ENCODE results near the gene UBTFL1.
"Not testable (repeated sequence)": the region's sequence is repeated elsewhere in the genome, so short reads cannot be mapped to it uniquely, and the experiment has no call there.

UBTFL1 gene, protein sequence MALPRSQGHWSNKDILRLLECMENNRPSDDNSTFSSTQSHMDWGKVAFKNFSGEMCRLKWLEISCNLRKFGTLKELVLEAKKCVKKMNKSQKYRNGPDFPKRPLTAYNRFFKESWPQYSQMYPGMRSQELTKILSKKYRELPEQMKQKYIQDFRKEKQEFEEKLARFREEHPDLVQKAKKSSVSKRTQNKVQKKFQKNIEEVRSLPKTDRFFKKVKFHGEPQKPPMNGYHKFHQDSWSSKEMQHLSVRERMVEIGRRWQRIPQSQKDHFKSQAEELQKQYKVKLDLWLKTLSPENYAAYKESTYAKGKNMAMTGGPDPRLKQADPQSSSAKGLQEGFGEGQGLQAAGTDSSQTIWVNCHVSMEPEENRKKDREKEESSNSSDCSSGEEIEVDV

DNA sequence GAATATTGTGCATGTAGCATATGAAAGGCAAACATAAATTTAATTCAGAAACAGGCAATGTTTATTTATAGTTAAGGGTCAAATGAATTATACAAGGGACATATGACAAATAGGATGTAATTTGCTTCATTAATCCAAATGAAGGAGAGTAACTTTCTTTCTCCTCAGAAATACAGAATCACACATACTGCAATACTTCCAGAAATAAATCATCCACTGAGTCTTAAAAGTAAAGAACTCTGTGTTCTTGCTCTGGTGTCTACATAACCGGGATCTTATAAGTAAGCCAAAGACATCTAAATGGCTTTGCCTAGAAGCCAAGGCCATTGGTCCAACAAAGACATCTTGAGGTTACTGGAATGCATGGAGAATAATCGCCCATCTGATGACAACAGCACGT, at the start of gene UBTFL1:
Gene UBTFL1 (plus strand): TSS at position 301 of the 400 bp plus-strand sequence. CDS start 0 bp downstream, at position 301.
- ATAC-seq, result not testable (repeated sequence)

DNA sequence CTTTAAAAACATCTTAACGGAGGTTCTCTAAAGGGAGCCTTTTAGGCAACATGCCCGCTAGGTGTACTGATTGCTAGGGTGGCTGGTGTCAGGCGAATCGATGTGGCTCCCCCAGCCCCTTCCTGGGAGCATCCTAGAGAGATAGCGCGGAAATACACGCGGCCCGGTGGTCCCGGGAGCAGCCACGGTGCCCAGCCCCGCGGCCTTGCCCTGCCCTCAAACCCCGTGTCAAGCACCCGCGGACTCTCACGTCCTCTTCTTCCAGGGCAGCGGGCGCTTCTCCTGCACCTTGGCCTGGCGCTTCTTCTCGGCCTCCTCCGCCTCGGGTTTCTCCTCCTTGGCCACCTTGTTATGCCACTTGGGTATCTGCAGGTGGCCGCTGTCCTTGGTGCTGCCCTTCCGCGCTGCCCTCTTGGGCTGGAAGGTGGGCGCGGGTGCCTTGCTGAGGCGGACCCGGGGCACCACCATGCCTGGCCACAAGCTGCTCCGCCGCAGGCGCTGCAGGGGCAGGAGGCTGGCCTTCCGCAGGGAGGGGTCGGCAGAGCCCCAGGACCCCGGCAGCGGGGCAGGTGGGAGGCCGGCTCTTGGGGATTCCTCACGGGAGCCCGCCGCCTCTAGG, 34.0 kb upstream of the UBTFL1 start:
- not testable (repeated sequence) for ATAC-seq

GRCh38 chr11:90052311-90052710, 33.4 kb upstream of the UBTFL1 start:
- not testable (repeated sequence) for ATAC-seq

- ATAC-seq, result not testable (repeated sequence)
These were observed 32.2 kb upstream of the UBTFL1 start for GRCh38 chr11:90053545-90053944.

DNA sequence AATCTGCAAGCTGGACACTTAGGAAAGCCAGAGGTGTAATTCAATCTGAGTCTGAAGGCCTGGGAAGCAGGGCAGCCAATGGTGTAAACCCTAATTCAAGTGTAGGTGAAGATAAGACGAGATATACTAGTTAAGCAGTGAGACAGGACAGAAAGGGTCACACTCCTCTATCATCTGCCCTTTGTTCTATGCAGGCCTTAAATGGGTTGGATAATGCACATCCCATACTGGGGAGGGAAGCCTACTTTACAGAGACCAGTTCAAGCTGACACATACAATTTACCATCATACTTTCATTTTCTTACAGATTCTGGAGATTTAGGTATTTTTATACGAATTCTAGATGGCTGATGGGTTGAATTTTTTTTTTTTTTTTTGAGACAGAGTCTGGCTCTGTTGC, 3.0 kb downstream of the UBTFL1 start:
- ATAC-seq, result not testable (repeated sequence)

DNA sequence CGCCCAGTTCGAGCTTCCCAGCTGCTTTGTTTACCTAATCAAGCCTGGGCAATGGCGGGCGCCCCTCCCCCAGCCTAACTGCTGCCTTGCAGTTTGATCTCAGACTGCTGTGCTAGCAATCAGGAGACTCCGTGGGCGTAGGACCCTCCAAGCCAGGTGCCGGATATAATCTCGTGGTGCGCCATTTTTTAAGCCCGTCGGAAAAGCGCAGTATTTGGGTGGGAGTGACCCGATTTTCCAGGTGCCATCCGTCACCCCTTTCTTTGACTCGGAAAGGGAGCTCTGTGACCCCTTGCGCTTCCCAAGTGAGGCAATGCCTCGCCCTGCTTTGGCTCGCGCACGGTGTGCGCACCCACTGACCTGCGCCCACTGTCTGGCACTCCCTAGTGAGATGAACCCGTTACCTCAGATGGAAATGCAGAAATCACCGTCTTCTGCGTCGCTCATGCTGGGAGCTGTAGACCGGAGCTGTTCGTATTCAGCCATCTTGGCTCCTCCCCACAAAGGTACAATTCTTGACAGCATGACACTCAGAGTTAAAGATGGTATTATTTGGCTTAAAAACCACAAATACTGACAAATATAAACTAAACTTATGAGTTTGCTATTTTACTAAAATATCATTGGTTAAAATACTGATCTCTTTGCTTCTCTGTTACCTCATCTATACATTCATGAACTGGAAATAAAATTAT, 9.6 kb downstream of the UBTFL1 start:
- ATAC-seq, result not testable (repeated sequence)

DNA sequence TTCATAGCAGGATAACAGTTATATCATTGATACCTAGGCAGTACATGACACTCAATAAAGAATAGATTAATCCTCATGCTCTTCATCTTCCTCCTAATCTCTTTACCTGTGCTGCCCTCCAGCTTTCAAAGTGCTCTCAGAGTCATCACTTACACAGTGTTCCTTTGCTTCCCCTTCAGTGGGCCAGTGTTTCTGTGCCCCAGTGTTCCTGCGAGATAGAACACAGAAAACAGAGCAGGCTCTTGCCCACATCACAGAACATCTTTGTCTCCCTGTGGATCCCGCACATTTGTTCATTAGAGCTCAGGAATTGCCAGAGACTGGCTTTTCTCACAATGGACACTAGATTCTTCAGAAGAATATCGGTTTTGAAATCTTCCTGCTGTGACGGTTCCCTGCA, 12.5 kb downstream of the UBTFL1 start:
- not testable (repeated sequence) for ATAC-seq

DNA sequence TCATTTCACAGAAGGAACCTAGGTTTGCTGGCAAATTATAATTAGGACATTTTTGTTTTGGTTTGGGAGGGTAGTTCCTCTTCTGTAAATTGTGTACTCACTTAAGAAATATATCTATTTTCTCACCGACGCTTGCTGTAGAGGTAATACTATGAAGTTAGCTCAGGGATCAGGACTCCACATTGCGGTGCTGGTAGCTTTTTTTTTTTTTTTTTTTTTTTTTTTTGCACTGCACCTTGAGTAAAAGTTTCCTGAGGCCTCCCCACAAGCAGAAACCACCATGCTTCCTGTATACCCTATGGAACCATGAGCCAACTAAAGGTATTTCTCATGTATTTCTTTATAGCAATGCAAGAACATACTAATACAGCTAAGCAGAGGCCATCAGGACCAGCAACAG, 14.7 kb downstream of the UBTFL1 start:
- no peak for ATAC-seq

- no peak for ATAC-seq
These were observed 27.8 kb downstream of the UBTFL1 start for GRCh38 chr11:90113541-90113940.

DNA sequence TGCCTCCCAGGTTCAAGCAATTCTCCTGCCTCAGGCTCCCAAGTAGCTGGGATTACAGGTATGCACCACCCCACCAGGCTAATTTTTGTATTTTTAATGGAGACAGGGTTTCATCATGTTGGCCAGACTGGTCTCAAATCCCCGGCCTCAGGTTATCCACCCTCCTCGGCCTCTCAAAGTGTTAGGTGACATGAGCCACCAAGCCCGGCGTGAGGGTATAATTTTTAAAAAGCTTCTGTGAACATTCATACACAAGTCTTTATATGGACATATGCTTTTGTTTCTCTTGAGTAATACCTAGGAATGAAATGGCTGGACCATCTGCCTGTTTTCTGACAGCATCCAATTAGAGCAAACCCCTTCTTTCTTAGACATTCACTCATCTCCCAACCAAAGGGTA, 34.4 kb downstream of the UBTFL1 start:
- ATAC-seq, result no peak

GRCh38 chr11:90124371-90124770, 38.6 kb downstream of the UBTFL1 start:
- ATAC-seq, result no peak

GRCh38 chr11:90124946-90125345, 39.2 kb downstream of the UBTFL1 start:
- ATAC-seq, result no peak

DNA sequence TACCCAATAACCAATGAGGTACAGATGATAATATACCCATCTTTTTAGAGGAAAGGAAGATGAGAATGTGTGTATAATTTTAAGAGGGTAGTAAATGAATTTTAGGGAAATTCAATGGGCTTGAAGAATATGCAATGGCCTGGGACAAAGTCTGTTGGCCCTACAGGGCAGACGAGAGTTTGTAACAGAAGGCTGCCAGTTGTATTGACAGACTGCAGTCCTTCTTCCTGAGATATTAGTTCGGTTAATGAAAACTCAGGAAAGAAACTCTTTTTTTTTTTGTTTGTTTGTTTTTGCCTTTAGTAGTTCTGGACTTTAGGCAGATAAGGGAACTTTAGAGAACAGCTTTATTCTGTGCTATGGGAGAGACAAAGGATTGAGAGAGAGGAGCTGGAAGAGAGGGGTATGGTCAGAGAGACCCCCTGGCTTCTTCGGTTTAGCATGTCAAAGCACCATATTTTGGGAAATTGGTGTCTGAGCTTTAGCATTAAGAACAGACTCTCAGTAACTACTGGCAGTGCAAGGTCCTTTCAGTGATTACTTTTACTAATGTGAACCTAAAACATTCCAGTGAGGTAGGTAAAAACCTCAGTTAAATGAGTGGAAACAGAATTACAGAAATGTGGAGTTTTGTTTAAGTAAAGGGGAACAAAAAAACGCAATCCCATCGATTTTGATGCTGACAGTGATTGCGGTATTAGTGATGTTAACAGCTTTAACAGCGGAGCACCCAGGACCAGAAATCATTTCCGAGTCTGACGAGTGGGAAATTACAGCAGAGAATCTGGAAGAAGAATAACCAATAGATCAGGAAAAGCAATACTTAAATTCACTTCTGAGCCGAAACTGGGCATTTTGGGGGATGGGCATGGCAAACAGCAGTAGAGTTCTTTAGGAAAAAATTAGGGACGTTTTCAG, 48.1 kb downstream of the UBTFL1 start:
- ATAC-seq, result no peak

DNA sequence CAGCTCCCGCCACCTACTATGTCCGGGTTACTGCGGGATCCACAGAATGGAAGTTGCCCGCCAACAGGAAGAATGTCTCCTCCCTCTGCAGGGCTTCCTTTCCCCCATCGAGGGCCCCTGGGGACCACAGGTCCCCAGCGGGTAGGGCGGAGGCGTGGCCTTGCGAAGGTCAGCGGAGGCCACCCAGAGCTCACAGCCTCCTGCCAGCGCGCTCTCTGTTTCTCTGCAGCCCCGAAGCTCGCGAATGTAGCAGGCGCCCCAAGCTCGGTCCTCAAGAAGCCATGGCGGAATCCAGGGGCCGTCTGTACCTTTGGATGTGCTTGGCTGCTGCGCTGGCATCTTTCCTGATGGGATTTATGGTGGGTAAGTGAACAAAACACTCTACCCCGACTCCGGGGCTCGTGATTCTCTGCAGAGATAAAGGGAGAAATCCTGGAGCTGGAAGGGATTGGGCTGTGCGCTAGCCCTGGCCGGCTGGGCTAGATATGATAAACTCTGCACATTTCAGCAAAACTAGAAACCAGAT, 48.8 kb downstream of the UBTFL1 start, which contains the start of gene NAALAD2:
Gene NAALAD2 (plus strand): TSS at position 186 of the 526 bp plus-strand sequence. CDS start 96 bp downstream, at position 282.
- ATAC-seq, result no peak

GRCh38 chr11:90135016-90135415, 49.3 kb downstream of the UBTFL1 start:
- no peak for ATAC-seq
